ENCODE measurements around the gene DCDC2C. TPM values are rescaled to one million over a fixed set of nuclear protein-coding genes. Genes with fewer than 3 reads are reported as not detected.

Gene DCDC2C
- polyA plus RNA-seq, 1 donor from 2014 or later, result not detected

- no peaks in the 10 kb centered on the region for H3K9me2 ChIP-seq (ENCODE audit: insufficient read depth, low read length)
- H3K4me3 ChIP-seq (ENCODE audit: low read length), result no peak overlapping the region
- H3K36me3 ChIP-seq (ENCODE audit: insufficient read depth, low read length), result no peaks in the 10 kb centered on the region
- no peak overlapping the region for H3K27ac ChIP-seq (ENCODE audit: low read length)
- no peak overlapping the region for H3K9ac ChIP-seq (ENCODE audit: low read length)
- TF ChIP-seq SMC3 (conservative IDR thresholded peaks at IDR 0.05; ENCODE audit: poor library complexity) (no peak), TAF1 (IDR thresholded peaks at IDR 0.05; ENCODE audit: low read depth) (no peak), RAD21 (conservative IDR thresholded peaks at IDR 0.05) (no peak), REST (IDR thresholded peaks at IDR 0.05; ENCODE audit: borderline replicate concordance) (no peak), EZH2 (IDR thresholded peaks at IDR 0.05; ENCODE audit: borderline replicate concordance, insufficient read depth, low read length, poor library complexity, severe bottlenecking) (no peak), MXI1 (conservative IDR thresholded peaks at IDR 0.05; ENCODE audit: poor library complexity, severe bottlenecking) (no peak), EP300 (conservative IDR thresholded peaks at IDR 0.05; ENCODE audit: poor library complexity, severe bottlenecking) (no peak), POLR2AphosphoS5 (IDR thresholded peaks at IDR 0.05) (no peak)
- TF ChIP-seq, protein P1, sequence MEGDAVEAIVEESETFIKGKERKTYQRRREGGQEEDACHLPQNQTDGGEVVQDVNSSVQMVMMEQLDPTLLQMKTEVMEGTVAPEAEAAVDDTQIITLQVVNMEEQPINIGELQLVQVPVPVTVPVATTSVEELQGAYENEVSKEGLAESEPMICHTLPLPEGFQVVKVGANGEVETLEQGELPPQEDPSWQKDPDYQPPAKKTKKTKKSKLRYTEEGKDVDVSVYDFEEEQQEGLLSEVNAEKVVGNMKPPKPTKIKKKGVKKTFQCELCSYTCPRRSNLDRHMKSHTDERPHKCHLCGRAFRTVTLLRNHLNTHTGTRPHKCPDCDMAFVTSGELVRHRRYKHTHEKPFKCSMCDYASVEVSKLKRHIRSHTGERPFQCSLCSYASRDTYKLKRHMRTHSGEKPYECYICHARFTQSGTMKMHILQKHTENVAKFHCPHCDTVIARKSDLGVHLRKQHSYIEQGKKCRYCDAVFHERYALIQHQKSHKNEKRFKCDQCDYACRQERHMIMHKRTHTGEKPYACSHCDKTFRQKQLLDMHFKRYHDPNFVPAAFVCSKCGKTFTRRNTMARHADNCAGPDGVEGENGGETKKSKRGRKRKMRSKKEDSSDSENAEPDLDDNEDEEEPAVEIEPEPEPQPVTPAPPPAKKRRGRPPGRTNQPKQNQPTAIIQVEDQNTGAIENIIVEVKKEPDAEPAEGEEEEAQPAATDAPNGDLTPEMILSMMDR (IDR thresholded peaks at IDR 0.05; ENCODE audit: poor library complexity, severe bottlenecking), result no peak
- H3K27me3 ChIP-seq (ENCODE audit: insufficient read depth, low read depth, low read length), result peaks cover 6% of the 10 kb centered on the region
- H3K79me2 ChIP-seq (replicated peaks; ENCODE audit: insufficient read depth, low read length), result no peaks in the 10 kb centered on the region
- no peak overlapping the region for H3K4me2 ChIP-seq (ENCODE audit: low read length)
- H4K20me1 ChIP-seq (ENCODE audit: insufficient read depth), result no peaks in the 10 kb centered on the region
- no peaks in the 10 kb centered on the region for H3F3A ChIP-seq (ENCODE audit: insufficient read depth, low read length, poor library complexity, severe bottlenecking)
- no peak overlapping the region for H2AFZ ChIP-seq (ENCODE audit: low read depth, low read length)
- peaks cover 4% of the 10 kb centered on the region for H3K9me3 ChIP-seq (ENCODE audit: low read length)
Measured at GRCh38 chr2:3704692-3705091, 1.3 kb downstream of the DCDC2C start.

- TF ChIP-seq, protein P1 (IDR thresholded peaks at IDR 0.05; ENCODE audit: poor library complexity, severe bottlenecking), result no peak
- no peak for TF ChIP-seq RAD21 (conservative IDR thresholded peaks at IDR 0.05)
- no peak for TF ChIP-seq SMC3 (conservative IDR thresholded peaks at IDR 0.05; ENCODE audit: poor library complexity)
- no peak for TF ChIP-seq MXI1 (conservative IDR thresholded peaks at IDR 0.05; ENCODE audit: poor library complexity, severe bottlenecking)
- no peak for TF ChIP-seq POLR2AphosphoS5 (IDR thresholded peaks at IDR 0.05)
- no peak for TF ChIP-seq EP300 (conservative IDR thresholded peaks at IDR 0.05; ENCODE audit: poor library complexity, severe bottlenecking)
- no peak for TF ChIP-seq REST (IDR thresholded peaks at IDR 0.05; ENCODE audit: borderline replicate concordance)
- TF ChIP-seq EZH2 (IDR thresholded peaks at IDR 0.05; ENCODE audit: borderline replicate concordance, insufficient read depth, low read length, poor library complexity, severe bottlenecking), result no peak
- TF ChIP-seq TAF1 (IDR thresholded peaks at IDR 0.05; ENCODE audit: low read depth), result no peak
- Histone ChIP-seq H2AFZ (ENCODE audit: low read depth, low read length) (no peak overlapping the region), H3K79me2 (replicated peaks; ENCODE audit: insufficient read depth, low read length) (no peaks in the 10 kb centered on the region), H3F3A (ENCODE audit: insufficient read depth, low read length, poor library complexity, severe bottlenecking) (no peaks in the 10 kb centered on the region), H3K9me3 (ENCODE audit: low read length) (peaks cover 4% of the 10 kb centered on the region), H3K4me3 (ENCODE audit: low read length) (no peak overlapping the region), H3K27me3 (ENCODE audit: insufficient read depth, low read depth, low read length) (peaks cover 6% of the 10 kb centered on the region), H4K20me1 (ENCODE audit: insufficient read depth) (no peaks in the 10 kb centered on the region), H3K27ac (ENCODE audit: low read length) (no peak overlapping the region), H3K36me3 (ENCODE audit: insufficient read depth, low read length) (no peaks in the 10 kb centered on the region), H3K9ac (ENCODE audit: low read length) (no peak overlapping the region), H3K4me2 (ENCODE audit: low read length) (no peak overlapping the region), H3K9me2 (ENCODE audit: insufficient read depth, low read length) (no peaks in the 10 kb centered on the region)
Measured at GRCh38 chr2:3705782-3706181, 2.4 kb downstream of the DCDC2C start.
